OCI-LY3 (cell line): ENCODE data around the gene TBX10.

Experiments used
- EZH2phosphoT487 ChIP-seq: fragments of 200-600 bp; shearing (Covaris generic); IDR thresholded peaks from 2 replicates; pipeline ENCODE4 v1.6.1; 2018; ENCODE audit warnings: antibody characterized with exemption, mixed run types, low read depth
- TF ChIP-seq, protein P1 (sequence below): fragments of 200-600, 300-600 bp; sonication (generic); IDR thresholded peaks from 2 replicates; pipeline ENCODE4 v1.5.1; 2014; ENCODE audit warnings: antibody characterized with exemption, low read length, low read depth

DNA sequence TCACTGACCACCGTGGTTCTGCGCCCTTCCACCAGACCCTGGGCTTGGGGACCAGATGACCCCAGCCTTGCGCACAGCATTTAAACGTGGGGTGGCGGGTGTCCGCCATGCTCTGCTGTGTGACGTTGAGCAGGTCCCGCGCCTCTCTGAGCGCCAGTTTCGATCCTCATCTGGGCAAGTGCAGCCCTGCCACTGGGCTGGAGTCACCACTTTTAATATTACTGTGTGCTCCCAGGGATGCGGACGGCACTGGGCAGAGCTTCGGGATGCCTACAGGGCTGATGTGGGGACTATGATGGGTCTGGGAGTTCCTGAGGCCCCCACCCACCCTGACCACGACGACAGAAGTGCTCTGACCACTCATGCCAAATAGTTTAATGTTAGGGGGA is 8.6 kb downstream of the TBX10 start:
- TF ChIP-seq, protein P1, sequence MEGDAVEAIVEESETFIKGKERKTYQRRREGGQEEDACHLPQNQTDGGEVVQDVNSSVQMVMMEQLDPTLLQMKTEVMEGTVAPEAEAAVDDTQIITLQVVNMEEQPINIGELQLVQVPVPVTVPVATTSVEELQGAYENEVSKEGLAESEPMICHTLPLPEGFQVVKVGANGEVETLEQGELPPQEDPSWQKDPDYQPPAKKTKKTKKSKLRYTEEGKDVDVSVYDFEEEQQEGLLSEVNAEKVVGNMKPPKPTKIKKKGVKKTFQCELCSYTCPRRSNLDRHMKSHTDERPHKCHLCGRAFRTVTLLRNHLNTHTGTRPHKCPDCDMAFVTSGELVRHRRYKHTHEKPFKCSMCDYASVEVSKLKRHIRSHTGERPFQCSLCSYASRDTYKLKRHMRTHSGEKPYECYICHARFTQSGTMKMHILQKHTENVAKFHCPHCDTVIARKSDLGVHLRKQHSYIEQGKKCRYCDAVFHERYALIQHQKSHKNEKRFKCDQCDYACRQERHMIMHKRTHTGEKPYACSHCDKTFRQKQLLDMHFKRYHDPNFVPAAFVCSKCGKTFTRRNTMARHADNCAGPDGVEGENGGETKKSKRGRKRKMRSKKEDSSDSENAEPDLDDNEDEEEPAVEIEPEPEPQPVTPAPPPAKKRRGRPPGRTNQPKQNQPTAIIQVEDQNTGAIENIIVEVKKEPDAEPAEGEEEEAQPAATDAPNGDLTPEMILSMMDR: no peak
- no peak for TF ChIP-seq EZH2phosphoT487
